Stimulated activated naive CD4-positive, alpha-beta T cell (primary cell): ENCODE data around the gene CLCN4.
A peak's percentile ranks its signal among the peaks of the same experiment; 100 is the strongest.

Experiments
- DNase-seq, 6 experiments: peaks; one replicate each; lab custom pipeline; 2025; lab: John Stamatoyannopoulos, UW

CLCN4 gene

DNA sequence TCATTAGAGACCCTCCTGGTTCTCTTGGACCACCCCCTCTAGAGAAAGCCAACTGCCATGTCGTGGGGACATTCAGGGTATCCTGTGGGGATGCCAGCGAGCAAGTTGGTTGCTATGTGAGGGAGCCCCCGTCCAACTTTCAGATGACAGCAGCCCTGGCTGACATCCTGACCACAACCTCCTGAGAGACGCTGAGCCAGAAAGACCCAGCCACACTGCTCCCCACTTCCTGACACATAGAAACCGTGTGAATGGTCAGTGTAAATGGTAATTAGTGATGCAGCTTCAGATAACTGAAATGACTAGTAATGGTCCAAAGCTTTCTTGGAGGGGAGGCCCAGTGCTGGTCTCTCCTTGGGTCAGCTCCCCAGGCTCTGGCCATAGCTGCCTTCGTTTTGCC, 10.8 kb downstream of the CLCN4 start:
- no peak for DNase-seq

DNA sequence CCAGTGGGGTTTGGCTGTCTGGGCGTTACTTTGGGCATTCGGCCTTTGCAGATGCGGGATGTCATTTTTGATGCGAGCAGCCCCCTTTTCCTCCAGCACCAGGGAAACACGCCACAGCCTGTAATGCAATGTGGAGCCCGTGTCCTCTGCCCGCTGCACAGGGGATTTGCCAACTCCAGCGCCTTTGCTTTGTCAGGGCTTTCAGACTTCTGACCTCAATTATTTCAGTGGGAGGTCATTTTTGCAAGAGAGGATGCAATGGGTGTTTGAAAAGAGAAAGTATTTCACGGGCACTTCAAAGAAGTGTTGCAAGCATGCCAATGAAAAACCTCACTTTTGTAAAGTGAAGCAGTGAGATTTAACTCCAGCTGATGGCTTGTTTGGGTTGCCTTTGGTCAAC, 11.5 kb downstream of the CLCN4 start:
- DNase-seq, result no peak

GRCh38 chrX:10169175-10169574, 12.4 kb downstream of the CLCN4 start:
- DNase-seq, result no peak

- DNase-seq, result no peak
Observed at GRCh38 chrX:10171249-10171648, 14.5 kb downstream of the CLCN4 start.

- no peak for DNase-seq
Observed at GRCh38 chrX:10172877-10173276, 16.1 kb downstream of the CLCN4 start.

- DNase-seq, result no peak
Observed at GRCh38 chrX:10173331-10173900, 16.6 kb downstream of the CLCN4 start.

GRCh38 chrX:10174051-10174450, 17.3 kb downstream of the CLCN4 start:
- DNase-seq, result no peak

GRCh38 chrX:10174810-10175209, 18.0 kb downstream of the CLCN4 start:
- no peak for DNase-seq

- no peak for DNase-seq
Observed at GRCh38 chrX:10175319-10175871, 18.6 kb downstream of the CLCN4 start.

DNA sequence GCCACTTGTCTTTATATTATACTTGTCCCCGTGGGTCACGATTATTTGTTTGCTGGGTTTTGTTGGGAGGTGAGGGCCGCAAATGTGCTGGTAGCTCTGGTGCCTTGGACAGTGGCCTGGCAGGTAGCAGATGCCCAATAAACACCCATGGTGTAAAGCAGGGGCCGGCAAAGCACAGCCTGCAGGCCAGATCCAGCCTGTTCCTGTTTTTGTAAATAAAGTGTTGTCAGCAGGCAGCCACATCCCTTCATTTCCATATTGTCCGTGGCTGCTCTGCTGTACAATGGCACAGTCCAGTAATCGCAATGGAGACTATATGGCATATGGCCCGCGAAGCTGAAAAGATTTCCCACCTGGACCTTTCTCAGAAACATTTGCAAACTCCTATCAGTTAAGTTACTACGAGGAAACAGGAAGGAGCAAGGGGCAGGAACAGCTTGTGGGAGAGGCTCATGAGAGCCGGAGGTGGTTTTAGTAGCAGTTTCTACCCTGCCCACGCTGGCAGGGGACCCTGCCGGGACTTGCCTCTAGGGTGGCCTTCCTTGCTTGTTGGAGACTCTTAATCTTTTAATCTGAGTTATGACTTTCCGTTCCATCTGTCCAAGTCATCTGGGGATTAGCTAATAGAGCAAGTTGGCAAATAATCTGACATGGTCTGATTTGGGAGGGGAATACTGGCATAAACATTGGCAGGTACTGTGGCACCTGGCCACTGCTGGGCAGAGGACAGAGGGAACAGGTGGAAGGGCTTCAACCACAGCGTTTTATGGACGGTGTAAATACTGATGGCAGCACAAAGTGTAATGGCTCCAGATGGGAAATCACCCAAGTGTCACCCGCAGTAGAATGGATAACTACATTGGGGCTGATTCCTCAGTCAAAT, 19.6 kb downstream of the CLCN4 start:
- DNase-seq, result no peak

DNA sequence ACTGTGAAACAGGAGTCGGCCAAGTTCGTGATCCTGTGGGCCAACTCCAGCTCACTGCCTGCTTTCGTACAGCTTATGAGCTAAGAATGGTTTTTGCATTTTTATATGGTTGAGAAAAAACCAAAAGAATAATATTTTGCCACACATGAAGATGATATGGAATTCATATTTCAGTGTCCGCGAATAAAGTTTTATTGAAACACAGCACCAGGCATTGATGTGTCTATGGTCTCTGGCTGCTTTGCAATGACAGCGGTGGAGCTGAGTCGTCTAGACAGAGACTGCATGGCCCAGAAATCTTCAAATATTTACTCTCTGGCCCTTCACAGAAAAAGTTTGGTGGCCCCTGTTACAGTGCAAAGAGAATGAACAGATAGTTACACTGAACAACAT, 20.2 kb downstream of the CLCN4 start:
- no peak for DNase-seq

DNA sequence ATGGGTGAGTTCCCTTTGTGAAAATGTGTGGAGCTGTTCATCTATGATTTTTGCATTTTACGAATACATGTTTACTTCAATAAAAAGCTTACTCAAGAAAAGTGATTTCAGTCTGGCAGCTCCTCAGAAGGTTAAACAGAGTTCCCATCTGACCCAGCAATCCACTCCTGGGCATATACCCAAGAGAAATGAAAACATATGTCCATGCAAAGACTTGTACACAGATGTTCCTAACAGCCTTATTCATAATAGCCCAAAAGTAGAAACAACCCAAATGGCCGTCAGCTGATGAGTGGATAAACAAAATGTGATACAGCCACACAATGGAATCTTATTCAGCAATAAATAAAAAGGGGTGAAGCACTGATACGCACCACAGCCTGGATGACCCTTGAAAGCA, 20.8 kb downstream of the CLCN4 start:
- DNase-seq, result no peak

DNA sequence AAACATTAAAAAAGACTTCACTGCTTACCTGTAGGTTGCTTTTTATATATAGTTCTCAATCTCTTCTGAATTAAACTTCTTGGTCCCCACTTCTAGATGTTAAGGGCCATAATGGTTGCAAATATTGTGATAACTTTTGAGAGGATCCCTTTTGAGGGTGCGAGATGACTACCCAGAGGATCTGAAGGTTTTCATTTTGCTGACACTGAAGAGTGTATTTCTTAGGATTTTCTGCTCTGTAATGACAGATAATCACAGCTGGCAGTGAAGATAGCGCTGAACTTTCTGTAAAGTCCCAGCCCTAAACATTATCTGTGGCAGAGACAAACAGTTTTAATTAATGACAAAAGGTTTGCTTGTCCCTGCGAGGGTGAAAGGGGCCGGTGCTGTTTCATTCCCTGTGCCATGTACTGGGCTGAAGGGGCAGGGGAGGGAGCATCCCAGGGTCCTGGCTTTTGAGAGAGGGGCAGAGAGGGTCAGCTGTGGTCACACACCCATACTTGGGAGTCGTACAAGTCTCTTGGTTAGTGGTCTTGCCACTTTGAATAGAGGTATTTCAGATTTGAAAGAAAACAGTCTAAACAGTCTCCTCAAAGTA, 22.2 kb downstream of the CLCN4 start:
- DNase-seq, result no peak

DNA sequence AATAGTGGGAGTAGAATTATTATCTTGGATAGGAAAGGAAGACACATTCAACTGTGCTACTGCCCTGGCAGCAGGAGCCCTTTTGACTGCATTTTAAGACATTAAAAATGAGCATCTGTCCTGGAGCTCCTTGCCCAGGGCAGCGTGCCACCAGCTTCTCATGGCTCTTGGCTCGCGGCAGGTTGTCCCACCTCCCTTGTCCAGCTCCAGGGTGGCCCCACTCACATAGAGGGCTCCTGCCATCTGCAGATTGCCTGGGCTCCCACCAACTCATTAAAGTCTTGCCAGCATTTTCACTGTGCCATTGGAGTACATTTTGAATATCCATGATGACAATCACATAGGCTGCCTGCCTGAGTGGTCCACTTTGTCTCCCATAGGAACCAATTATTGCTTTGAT, 27.0 kb downstream of the CLCN4 start:
- DNase-seq, result no peak

DNA sequence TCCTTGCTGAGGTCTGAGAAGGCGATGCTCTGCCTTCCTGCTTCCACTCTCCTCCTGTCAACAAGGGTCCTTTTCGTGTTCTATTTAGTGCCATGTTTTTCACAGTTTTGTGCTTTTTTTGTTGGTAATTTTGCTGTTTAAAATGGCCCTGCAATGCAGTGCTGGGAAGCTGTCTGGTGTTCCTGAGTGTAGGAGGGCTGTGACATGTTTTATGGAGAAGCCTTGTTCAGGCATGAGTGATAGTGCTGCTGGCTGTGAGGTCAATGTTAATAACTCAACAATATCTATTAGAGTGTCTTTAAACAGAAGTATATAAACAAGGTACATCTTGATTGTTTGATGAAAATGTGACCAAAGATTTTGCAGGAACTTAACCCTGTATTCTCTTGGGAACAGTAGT, 27.6 kb downstream of the CLCN4 start:
- DNase-seq, result no peak

- no peak for DNase-seq
Observed at GRCh38 chrX:10186355-10186754, 29.6 kb downstream of the CLCN4 start.

- DNase-seq, result no peak
Observed at GRCh38 chrX:10187421-10187820, 30.6 kb downstream of the CLCN4 start.

DNA sequence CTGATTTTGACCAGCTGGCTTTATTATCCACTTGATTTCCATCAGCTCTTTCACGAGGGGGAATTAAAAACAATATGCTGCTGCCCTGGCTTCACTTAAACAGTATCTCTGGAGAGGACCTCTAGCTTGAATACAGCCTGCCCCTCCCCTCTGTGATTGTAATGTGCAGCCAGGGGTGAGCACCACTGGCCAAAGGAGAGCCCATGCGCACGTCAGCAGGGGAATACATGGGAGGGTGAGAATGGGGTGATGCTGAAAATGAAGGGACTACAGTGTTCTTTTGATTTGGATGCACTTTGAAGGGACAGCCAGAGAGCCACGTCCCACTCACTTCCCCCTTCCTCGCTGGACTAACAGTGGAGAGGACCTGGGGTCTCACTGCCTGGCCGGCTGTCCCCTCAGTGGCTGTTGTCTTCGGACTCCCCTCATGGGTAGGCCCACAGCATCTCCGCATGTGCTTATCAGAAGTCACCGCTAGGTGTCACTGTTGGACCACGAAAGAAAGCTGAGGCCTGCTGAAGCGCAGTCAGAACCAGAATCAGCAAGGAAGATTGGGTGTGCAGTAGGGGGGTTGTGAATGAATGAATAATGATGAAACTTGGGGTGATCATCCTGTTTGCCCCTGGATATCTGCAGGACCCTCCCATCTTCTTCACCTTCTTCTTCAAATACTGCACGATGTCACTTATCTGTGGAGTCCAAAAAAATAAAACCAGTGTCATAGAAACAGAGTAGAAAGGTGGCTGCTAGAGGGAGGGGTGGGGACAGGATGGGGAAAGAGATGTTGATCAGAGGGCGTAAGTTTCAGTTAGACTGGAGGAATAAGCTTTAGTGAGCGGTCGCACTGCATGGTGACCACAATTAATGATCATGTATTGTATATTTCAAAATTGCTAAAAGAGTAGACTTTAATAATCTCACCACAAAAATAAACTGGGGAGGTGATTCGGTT, 32.8 kb downstream of the CLCN4 start:
- peak in 5 of 6 experiments; percentile 48 to 83 (median 68) for DNase-seq

DNA sequence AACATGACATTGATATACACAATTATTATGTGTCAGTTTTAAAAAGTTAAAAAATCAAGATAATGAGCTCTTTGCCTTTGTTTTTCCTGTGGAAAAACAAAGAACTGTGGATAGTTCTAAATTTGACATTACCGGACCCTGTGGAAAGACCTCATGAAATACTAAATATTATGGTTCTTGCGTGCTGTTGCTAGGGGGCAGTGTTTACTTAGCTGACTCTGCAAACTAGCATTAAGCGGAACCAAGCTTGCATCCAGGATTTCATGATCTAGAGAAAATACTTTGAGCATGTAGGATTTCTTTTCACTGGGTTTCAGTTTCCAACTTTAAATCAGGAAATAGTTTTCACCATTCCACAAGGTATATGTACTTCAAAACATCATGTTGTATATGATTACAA, 33.6 kb downstream of the CLCN4 start:
- DNase-seq, result peak in 1 of 6 experiments; percentile 3

- DNase-seq, result no peak
Observed at GRCh38 chrX:10193587-10193986, 36.8 kb downstream of the CLCN4 start.

- DNase-seq, result no peak
Observed at GRCh38 chrX:10195425-10195824, 38.6 kb downstream of the CLCN4 start.

GRCh38 chrX:10195947-10196346, 39.2 kb downstream of the CLCN4 start:
- no peak for DNase-seq
